HG03095 (cell line): ENCODE measurements around the gene SS18L1.
"Not testable (repeated sequence)": the region's sequence is repeated elsewhere in the genome, so short reads cannot be mapped to it uniquely, and the experiment has no call there.

Experiments
- ATAC-seq: cut with Tn5 transposase; IDR thresholded peaks from one replicate; pipeline ENCODE4 v1.9.1; 2021; ENCODE audit warnings: moderate library complexity; ENCODE audit not compliant: unreplicated experiment

SS18L1 gene

GRCh38 chr20:62136283-62137091, 7.1 kb upstream of the SS18L1 start:
- no peak for ATAC-seq

DNA sequence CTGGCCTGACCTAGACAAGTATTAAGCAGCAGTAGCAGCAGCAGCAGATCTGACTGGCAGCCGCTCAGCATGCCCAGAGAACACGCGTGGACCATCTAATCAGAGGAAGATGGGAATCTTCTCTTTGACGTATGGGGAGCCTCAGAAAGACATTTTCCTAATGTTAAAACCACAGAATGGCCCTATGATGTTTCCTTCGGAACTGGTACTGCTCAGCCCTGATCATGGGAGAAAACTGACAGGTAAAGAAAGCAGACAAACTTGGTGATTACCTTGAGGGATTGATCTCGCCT, 6.5 kb upstream of the SS18L1 start:
- no peak for ATAC-seq

DNA sequence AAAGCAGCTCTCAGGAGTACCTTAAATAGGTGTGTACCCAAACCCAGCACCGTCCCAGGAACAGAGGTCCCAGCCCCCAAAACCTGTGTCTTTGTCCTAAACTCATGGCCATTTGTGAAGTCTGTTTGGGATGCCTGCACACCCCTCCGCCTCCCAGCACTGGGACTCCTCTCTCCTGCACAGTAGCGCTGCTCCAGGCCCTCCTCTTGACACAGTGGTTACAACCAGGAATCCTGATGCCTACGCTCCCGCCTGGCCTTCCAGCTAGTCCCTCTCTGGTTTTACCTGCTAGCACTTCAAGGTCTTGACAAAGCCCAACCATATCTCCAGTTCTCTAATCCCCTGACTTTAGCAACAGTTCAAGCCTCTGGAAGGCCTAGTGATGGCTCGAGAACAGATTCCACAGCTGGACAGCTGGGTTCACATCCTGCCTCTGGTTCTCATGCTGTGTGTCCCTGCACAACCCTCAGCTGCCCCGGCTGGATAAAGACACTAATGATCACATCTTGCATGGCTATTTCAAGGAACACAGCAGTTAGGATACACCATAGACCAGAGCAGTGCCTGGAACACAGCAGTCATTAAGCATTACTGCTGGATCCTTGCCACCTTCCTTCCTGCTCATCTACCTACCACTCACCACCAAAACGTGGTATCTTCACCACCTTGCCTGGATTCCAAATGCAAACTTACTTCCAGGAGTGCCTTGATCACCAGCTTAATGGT, 5.9 kb upstream of the SS18L1 start:
- ATAC-seq, result no peak

GRCh38 chr20:62138204-62138543, 5.4 kb upstream of the SS18L1 start:
- ATAC-seq, result no peak

GRCh38 chr20:62138912-62139311, 4.7 kb upstream of the SS18L1 start:
- ATAC-seq, result no peak

DNA sequence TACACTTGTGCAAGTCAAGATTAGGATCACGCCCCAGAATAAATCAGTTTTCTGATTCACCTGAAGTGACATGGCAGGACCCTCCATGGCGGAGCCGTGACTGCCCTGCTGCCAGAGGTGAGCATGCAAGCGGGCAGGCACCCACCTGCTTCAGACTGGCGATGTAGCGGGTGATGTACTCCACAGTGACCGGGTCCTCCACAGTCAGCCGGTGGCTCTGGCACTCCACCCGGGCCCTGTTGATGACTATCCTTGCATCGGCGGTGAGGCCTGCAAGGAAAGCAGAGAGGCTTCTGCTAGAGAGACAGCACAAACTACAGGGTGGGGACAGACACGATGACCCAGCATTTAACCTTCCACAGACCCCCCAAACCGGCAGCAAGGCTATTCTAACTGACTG, 3.9 kb upstream of the SS18L1 start:
- no peak for ATAC-seq

DNA sequence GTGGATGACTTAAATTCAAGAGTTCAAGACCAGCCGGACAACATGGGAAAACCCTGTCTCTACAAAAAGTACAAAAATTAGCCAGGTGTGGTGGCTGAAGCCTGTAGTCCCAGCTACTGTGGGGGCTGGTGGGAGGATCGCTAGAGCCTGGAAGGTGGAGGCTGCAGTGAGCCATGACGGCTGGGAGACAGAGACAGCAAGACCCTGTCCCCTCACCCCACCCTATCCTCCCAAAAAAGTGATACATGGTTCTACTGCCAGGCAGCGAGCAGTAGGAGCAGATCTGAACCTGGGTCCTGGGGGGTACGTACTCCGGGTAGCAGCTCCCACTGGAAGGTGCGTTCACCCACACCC, 2.5 kb upstream of the SS18L1 start:
- ATAC-seq, result no peak

- no peak for ATAC-seq
Observed at GRCh38 chr20:62141397-62142251, 1.9 kb upstream of the SS18L1 start.

GRCh38 chr20:62142252-62143080, 1.1 kb upstream of the SS18L1 start:
- peak; percentile 11 for ATAC-seq

DNA sequence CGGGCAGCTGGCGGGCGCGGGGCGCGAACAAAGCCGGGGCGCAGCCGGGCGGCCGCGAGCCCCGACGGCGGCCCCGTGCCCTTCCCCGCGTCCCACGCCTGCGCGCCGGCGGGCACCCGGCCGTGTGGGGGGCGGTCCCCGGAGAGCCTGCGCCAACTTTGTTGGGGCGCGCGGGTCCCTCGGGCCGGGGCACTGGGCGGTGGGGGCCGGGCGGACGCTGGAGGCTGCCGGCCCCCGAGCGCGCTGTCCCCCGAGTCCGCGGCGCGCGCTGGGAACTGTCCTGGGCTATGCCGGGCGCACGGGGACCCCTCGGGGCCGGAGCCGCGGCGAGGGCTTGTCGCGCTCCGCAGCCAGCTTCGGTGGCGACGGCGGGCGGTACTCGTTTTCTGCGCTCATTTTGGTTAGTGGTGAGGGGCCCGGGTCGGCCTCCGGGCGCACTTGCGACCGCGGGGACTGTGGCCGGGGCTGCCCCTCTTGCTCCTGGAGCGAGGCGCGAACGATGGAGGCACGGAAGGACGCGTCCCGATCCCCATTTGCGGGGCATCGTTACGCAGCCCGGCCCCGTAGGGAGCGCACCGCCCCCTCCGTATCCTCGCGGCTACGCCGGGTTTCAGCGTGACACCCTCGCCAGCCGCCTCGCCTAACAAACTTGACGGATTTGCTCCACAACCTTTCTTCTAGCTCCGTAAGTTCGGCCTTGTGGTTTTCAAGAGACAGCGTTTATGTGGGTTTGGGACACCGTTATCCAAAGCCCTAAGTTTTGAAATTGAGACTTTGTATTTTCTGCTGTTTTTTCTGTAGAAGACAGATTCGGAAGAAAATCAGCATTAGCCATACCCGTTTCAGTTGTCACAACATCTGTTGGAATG, 622 bp downstream of the SS18L1 start:
- ATAC-seq, result peak; percentile 28

- no peak for ATAC-seq
Observed at GRCh38 chr20:62145688-62146018, 2.1 kb downstream of the SS18L1 start.

DNA sequence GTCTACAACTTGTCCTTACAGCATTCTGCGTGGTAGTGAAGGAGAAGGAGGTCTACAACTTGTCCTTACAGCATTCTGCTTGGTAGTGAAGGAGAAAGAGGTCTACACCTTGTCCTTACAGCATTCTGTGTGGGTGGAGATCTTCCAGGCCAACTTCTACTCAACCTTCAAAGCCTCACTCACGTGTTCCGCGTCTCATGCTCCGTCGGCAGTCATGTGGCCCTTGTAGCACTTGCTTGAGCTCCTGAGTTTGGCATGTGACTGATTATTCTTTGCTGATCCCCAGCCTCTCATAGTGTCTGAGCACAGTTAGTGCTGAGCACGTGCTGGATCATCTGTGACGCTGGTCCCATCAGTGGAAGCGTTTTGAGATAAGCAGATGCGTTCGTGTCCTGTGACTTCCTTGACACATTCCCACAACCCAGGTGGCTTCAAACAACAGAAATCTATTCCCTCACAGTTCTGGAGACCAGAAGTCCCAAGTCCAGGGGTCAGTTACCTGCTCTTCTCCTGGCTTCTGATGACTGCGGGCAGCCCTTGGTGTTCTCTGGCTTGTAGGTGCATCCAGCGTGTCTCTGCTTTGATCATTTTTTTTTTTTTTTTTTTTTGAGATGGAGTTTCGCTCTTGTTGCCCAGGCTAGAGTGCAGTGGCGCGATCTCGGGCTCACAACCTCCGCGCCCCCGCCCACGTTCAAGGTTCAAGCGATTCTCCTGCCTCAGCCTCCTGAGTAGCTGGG, 2.6 kb downstream of the SS18L1 start:
- no peak for ATAC-seq

- no peak for ATAC-seq
Observed at GRCh38 chr20:62147125-62147524, 3.6 kb downstream of the SS18L1 start.

DNA sequence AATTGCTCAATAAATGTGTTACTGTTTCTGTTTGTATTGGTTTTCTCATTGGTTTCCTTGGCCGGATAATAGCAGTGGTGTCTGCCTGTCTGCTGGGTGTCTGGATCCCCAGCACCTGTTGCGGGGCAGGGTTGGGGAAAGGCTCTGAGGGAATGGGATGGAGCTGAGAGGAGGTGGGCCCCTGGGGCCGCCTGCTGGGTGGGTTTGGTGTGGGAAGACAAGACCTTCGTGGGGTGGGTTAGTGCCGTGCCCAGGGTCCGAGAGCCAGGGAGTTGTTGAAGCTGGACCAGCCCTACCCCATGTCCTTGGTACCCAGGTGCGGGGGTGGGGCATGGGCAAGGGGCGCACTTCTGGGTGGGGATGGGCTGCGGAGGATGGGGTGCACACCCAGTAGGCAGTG, 4.0 kb downstream of the SS18L1 start:
- no peak for ATAC-seq

- ATAC-seq, result not testable (repeated sequence)
Observed at GRCh38 chr20:62148383-62148782, 4.8 kb downstream of the SS18L1 start.

DNA sequence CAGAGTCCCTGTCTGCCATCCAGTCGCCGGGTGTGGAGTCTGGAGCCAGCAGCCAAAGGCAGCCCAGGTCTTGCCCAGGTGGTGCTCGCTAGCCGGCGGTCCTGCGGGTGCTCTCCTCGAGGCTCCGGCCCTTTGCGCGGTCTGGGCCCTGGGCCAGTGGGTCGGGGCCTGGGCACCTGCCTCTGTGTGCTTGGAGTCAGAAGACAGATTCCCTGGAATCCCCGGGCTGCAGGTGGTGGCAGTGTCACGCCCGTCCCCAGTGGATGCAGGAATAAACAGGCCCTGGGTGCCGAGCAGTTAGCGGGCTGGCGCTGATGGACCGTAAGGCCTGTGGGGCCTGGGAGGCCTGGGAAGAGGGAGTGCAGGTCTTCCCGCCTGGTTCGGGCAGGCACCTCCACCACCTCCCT, 5.3 kb downstream of the SS18L1 start:
- no peak for ATAC-seq

DNA sequence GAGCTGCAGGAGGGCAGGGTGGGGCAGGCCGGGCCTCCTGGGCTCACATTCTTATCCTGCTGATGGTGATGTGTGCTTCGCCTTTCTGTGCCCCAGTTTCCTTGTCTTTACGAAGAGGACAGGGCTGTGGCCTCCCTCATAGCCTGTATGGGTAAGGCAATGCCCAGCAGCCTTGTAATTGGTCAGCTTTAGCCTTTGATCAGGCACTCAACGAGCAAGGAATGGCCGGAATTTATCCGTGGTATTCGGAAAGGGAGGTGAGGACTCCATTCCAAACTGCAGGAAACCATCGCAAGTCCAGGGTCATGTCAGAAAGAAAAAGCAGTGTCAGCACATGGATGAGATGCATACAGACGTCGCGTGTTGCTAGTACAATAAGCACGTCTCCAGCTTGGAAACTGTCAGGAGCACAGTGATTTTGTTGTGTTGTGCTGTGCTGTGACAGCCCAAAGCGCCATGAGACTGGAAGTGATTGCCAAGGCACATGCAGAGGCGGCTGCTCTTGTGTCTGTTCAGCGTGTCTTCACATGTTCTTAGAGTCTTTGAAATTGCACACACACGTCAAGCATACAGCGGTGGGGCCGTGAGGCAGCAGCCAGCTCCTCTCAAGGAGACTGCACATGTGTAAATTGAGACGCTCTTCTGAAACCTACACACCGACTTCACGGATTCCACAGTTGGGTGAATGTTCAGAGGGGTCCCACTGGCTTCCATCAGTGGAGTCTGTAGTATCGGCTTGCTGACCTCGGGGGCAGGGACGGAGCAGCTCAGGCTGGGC, 6.2 kb downstream of the SS18L1 start:
- no peak for ATAC-seq

DNA sequence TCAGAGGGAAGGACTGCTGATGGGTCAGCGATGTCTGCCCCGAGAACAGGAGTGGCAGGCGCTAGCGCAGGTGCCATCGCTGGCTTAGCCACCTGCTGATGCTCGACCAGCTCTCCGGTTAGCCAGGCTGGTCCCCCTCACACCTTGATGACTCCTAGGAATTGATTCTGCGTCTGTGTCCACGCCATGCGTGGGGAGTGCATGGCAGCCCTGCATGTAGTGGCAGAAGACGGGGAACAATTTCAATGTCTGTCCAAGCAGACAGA, 6.7 kb downstream of the SS18L1 start:
- no peak for ATAC-seq

DNA sequence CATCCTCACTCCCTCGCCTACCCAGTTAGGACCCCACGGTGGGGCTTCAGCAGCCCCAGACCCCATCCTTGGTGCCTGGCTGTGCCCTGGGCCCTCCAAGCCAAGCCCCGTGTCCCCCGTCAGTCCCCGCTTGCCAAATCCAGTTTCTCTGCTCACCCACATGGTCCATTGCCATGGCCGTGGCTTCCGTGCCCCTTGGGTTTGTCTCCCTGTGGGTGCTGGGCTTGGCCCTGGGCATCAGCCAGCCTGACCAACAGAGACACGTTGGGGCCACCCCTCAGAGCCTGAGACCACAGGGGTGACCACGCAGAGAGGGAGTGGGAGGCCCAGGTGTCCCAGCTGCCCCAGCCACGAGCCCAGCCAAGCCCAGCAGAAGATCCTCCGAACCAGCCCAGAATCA, 7.7 kb downstream of the SS18L1 start:
- ATAC-seq, result no peak
